HepG2 (cell line): Measurements from ENCODE around the gene UNC50. TPM values are rescaled to one million over a fixed set of nuclear protein-coding genes. Genes with fewer than 3 reads are reported as not detected.

Experiments used
- ELF3 ChIP-seq: IDR thresholded peaks from 2 replicates; pipeline ENCODE4 v1.6.1; 2016; ENCODE audit warnings: missing genetic modification reagents, missing compliant biosample characterization
- GATA4 ChIP-seq: sonication (generic); IDR thresholded peaks from 2 replicates; pipeline ENCODE4 v1.6.1; 2016; ENCODE audit warnings: antibody characterized with exemption, low read depth, borderline replicate concordance
- HNRNPLL ChIP-seq: fragments of 200-400 bp; formaldehyde crosslinking; IDR thresholded peaks from 2 replicates; pipeline ENCODE4 v1.6.1; 2017; ENCODE audit warnings: mild to moderate bottlenecking, low read depth, low read length; ENCODE audit not compliant: poor library complexity, severe bottlenecking
- MED8 ChIP-seq: sonication (generic); formaldehyde crosslinking; IDR thresholded peaks from 2 replicates; pipeline ENCODE4 v1.8.1; 2023; ENCODE audit warnings: mild to moderate bottlenecking, missing genetic modification reagents; ENCODE audit not compliant: insufficient replicate concordance
- NFAT5 ChIP-seq: sonication (generic); formaldehyde crosslinking; IDR thresholded peaks from 2 replicates; pipeline ENCODE4 v1.4.0; 2020; ENCODE audit warnings: missing genetic modification reagents
- SALL1 ChIP-seq: sonication (generic); formaldehyde crosslinking; IDR thresholded peaks from 2 replicates; pipeline ENCODE4 v1.8.0; 2022; ENCODE audit warnings: mild to moderate bottlenecking, missing genetic modification reagents
- SCMH1 ChIP-seq: sonication (generic); formaldehyde crosslinking; IDR thresholded peaks from 2 replicates; pipeline ENCODE4 v1.9.0; 2021; ENCODE audit warnings: missing genetic modification reagents, mild to moderate bottlenecking, borderline replicate concordance
- ZBTB4 ChIP-seq: sonication (generic); formaldehyde crosslinking; IDR thresholded peaks from 2 replicates; pipeline ENCODE4 v1.4.0; 2020; ENCODE audit warnings: missing genetic modification reagents, mild to moderate bottlenecking, borderline replicate concordance
- ZNF33B ChIP-seq: sonication (generic); formaldehyde crosslinking; IDR thresholded peaks from 2 replicates; pipeline ENCODE4 v1.5.1; 2020; ENCODE audit warnings: mild to moderate bottlenecking, missing genetic modification reagents
- ZNF407 ChIP-seq: sonication (generic); formaldehyde crosslinking; IDR thresholded peaks from one replicate; pipeline ENCODE4 v1.5.1; 2020; ENCODE audit warnings: mild to moderate bottlenecking, missing genetic modification reagents; ENCODE audit errors: not compliant biosample characterization
- polyA plus RNA-seq, 8 experiments: library from polyadenylated mRNA; depleted of rRNA in 3 of 8; stranded (reverse) in 7 of 8; unstranded in 1 of 8; fragments of >200 nt; fragmentation: Illumina TruSeq in 4 of 8; extraction: Trizol in 4 of 8; gene quantifications; 2 replicates each; pipeline versions ENCODE4 v1.2.1 to v1.2.3, GENCODE V29; 2011 to 2016; ENCODE audit warnings: low read depth in 4 of 8, missing spikeins in 1 of 8, mixed read lengths in 1 of 8; ENCODE audit not compliant: insufficient read depth in 1 of 8
- total RNA-seq, 5 experiments: library from RNA; depleted of rRNA; stranded (reverse); fragments of >200 nt; fragmentation: Illumina TruSeq; extraction: Trizol; gene quantifications; 2 replicates each; pipeline ENCODE4 v1.2.3, GENCODE V29; 2016; ENCODE audit warnings: low read depth in 1 of 5

Gene UNC50
- total and polyA plus RNA-seq, 2 of the 13 experiments (the other 11 are each of a cell fraction or from before 2014, with no cell fraction given): 92.6 to 95.6 TPM

DNA sequence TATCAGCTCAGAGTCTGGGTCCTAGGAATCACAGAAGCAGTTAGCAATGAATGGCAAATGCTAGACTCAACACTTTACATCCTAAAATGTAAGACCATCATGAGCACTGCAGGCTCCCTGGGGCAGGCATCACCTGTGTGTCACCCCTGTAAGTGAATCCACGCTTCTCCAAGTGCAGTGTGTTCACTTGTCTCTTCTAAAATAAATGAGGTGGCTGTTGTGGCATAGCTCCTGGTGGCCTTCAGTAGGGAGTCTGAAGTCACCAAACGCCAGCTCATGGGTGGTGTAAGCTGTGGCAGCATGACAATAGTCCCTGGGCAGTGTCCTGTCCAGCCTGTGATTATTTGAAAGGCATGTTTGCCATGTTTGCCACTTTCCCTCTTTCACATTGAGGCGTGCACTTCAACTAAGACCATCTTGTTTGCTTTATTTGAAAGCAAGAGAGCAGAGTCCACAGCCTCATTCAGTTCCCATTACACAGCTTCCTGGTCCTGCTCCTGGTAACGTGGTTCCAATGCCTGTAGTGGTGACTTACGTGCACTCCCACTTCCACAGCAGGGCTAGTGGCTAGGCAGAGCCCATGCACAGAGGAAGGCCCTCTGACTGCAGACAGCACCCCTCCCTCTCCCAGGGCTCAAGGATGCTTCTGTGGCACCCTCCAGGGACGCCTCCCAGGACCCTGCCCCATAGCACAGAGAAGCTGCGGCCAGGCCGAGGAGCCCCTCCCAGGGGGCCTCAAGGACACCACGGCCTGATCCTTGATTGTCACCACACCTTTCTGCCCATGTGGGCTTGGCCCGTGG is 24.4 kb upstream of the UNC50 start (continued):
- TF ChIP-seq ZNF407: peak; percentile 45
- no peak for TF ChIP-seq MED8 (CRISPR knock-in tag)
- TF ChIP-seq NFAT5: no peak
- TF ChIP-seq SCMH1 (CRISPR knock-in tag): no peak
- TF ChIP-seq GATA4: no peak
- peak; percentile 86 for TF ChIP-seq SALL1
- peak; percentile 84; the same call in 1 of the 2 replicates for TF ChIP-seq ZBTB4 (CRISPR knock-in tag)
- TF ChIP-seq ELF3 (CRISPR knock-in tag): peak; percentile 99
- TF ChIP-seq ZNF33B (CRISPR knock-in tag): peak; percentile 62; the same call in 1 of the 2 replicates
- no peak for TF ChIP-seq HNRNPLL
